Left kidney (tissue), 2 donors: ENCODE results near the gene FTL. TPM values are rescaled to one million over a fixed set of nuclear protein-coding genes. Genes with fewer than 3 reads are reported as not detected.

Experiments used
- DNase-seq: peaks from one replicate; pipeline ENCODE4 v3.0.0-alpha.2; 2013
- polyA plus RNA-seq: library from polyadenylated mRNA; unstranded; fragments of 120-200 nt; gene quantifications from one replicate; pipeline ENCODE4 v1.2.1, GENCODE V29; 2013; ENCODE audit not compliant: insufficient read length

FTL gene
- polyA plus RNA-seq, 1 donor: 2,202 TPM

DNA sequence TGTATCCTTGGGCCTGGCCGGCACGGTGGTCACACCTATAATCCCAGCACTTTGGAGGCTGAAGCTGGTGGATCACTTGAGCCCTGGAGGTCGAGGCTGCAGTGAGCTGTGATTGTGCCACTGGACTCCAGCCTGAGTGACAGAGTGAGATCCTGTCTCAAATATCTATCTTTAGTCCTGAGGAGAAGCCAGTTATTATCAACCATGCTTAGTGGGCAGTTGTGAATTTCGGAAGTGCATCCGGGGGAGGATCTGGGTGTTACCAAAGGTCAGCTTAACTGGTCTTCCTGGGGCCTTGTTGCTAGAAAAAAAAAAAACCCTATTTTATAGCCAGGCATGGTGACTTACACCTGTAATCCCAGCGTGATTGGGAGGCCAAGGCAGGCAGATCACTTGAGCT, 22.0 kb upstream of the FTL start:
- no peak for DNase-seq

DNA sequence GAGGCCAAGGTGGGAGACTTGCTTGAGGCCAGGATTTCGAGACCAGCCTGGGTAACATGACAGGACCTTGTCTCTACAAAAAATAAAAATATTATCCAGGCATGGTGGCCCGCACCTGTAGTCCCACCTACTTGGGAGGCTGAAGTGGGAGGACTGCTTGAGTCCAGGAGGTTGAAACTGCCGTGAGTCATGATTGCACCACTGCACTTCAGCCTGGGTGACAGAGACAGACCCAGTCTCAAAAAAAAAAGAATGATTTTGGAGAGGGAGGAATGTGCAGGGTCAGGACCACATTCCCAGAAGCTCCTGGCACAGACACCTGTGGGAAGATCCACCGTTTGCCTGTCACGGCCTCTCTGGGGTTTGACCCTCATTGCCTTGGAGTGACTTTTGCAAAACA, 19.7 kb upstream of the FTL start:
- no peak for DNase-seq

DNA sequence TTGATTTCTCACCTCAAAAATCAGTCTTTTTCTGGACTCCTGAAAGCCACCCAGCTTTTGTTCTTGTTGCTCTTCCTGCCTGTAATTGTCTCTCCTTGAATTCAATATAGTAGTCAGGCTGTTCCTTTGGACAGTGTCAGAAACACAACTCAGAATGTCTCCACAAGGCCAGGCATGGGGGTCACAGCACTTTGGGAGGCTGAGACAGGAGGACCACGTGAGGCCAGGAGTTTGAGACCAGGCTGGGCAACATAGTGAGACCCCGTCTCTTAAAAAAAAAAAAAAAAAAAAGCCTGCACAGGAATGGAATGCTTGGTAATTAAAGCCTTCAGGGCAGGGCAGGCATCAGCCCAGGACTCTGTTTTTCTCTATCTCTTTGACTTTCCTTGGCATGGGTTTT, 19.3 kb upstream of the FTL start:
- no peak for DNase-seq

- DNase-seq: no peak
These were observed 18.4 kb upstream of the FTL start for GRCh38 chr19:48946463-48947257.

GRCh38 chr19:48947258-48947542, 17.9 kb upstream of the FTL start:
- DNase-seq: no peak

- no peak for DNase-seq
These were observed 14.9 kb upstream of the FTL start for GRCh38 chr19:48950159-48950558.

DNA sequence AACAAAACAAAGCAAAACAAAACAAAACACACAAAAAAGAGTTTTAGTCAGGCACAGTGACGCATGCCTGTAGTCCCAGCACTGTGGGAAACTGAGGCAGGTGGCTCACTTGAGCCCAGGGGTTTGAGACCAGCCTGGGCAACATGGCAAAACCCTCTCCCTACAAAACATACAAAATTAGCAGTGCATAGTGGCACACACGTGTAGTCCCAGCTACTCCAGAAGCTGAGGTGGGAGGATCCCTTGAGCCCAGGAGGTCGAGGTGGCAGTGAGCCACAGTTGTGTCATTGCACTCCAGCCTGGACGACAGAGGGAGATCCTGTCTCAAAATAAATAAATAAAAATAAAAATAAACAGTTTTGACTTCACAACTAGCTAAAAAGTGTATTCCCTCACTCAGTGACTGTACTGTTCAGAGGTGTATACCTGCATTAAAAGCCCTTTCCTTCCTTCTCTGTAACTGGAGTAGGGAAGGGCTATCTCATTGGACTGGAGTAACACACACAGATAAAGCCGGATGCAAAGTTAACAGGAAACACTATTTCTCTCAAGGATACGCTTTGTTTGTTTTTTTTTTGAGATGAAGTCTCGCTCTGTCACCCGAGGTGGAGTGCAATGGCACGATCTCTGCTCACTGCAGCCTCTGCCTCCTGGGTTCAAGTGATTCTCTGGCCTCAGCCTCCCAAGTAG, 14.1 kb upstream of the FTL start:
- no peak for DNase-seq

DNA sequence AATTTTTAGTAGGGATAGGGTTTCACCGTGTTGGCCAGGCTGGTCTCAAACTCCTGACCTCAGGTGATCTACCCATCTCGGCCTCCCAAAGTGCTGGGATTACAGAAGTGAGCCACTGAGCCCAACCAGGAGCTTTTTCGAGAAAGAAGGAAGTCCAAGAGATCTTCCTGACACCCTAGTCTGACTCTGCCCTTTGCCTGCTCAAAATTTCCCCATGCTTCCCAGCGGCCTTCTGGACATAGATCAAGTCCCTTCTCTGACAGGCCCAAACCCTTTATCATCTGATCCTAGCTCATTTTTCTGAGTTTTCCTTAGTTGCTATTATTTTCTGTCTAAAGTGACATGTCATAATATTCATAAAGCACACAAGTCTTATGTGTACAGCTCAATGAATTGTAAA, 12.0 kb upstream of the FTL start:
- no peak for DNase-seq

- no peak for DNase-seq
These were observed 11.0 kb upstream of the FTL start for GRCh38 chr19:48953990-48954594.

DNA sequence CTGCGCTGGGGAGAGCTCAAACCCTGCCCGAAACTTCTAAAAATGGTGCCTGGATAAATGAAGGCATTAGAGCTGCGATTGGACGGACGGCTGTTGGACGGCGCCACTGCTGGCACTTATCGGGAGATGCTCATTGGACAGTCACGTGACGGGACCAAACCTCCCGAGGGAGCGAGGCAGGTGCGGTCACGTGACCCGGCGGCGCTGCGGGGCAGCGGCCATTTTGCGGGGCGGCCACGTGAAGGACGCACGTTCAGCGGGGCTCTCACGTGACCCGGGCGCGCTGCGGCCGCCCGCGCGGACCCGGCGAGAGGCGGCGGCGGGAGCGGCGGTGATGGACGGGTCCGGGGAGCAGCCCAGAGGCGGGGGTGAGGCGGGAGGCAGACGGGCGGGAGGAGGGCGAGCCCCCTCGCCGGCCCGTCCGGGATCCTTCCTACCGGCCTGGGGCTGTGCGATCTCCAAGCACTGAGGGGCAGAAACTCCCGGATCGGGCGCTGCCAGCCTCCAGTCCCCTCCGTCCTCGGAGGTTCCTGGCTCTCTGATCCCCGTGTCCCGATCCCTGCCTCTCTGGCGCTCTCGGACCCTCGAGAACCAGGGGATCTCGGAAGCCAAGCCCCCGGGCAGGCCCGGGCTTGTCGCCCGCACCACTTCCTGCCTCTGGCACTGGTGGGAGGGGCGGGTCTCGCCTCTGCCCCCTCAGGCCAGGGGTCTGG, 10.4 kb upstream of the FTL start, which contains the start of gene BAX:
Gene BAX (plus strand): TSS at position 281 of the 713 bp plus-strand sequence. CDS start 54 bp downstream, at position 335.
- DNase-seq: peak; percentile 93

- DNase-seq: no peak
These were observed 9.7 kb upstream of the FTL start for GRCh38 chr19:48955308-48955958.

- no peak for DNase-seq
These were observed 7.1 kb upstream of the FTL start for GRCh38 chr19:48958006-48958405.

DNA sequence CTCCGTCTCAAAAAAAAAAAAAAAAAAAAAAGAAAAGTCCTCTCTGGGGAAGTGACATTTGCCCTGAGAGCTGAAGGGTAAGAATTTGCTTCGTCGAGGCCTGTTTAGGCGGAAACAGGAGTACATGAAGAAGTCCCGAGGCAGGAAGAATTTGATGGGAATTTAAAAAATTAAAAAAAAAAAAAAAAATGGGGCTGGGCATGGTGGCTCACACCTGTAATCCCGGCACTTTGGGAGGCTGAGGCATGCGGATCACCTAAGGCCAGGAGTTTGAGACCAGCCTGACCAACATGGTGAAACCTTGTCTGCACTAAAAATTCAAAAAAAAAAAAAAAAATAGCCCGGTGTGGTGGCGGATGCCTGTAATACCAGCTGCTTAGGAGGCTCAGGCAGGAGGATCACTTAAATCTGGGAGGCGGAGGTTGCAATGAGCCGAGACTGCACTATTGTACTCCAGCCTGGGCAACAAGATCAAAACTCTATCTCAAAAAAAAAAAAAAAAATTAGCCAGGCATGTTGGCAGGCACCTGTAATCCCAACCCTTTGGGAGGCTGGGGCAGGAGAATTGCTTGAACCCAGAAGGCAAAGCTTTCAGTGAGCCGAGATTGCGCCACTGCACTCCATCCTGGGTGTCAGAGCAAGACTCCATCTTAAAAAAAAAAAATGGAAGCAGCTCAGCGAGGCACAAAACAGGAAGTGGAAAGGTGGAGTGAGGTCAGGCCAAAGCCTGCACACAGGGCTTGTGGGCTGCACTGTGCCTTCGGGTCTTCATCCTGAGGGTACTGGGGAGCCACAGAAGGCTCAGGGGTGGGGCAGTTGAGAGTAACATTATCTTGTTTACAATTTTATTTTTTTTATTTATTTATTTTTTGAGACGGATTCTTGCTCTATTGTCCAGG, 5.5 kb upstream of the FTL start:
- DNase-seq: no peak

DNA sequence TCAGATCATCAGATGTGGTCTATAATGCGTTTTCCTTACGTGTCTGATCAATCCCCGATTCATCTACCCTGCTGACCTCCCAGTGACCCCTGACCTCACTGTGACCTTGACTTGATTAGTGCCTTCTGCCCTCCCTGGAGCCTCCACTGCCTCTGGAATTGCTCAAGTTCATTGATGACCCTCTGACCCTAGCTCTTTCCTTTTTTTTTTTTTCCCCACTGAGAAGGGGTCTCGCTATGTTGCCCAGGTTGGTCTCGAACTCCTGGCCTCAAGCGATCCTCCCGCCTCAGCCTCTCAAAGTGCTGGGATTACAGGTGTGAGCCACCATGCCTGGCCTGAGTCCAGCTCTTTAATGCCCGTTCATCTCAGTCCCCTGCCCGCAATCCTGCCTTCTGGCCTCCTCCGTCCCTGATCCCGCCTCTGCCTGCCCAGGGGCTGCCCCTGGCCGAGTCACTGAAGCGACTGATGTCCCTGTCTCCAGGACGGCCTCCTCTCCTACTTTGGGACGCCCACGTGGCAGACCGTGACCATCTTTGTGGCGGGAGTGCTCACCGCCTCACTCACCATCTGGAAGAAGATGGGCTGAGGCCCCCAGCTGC, 4.0 kb upstream of the FTL start:
- no peak for DNase-seq

- DNase-seq: no peak
These were observed 3.5 kb upstream of the FTL start for GRCh38 chr19:48961673-48962028.

DNA sequence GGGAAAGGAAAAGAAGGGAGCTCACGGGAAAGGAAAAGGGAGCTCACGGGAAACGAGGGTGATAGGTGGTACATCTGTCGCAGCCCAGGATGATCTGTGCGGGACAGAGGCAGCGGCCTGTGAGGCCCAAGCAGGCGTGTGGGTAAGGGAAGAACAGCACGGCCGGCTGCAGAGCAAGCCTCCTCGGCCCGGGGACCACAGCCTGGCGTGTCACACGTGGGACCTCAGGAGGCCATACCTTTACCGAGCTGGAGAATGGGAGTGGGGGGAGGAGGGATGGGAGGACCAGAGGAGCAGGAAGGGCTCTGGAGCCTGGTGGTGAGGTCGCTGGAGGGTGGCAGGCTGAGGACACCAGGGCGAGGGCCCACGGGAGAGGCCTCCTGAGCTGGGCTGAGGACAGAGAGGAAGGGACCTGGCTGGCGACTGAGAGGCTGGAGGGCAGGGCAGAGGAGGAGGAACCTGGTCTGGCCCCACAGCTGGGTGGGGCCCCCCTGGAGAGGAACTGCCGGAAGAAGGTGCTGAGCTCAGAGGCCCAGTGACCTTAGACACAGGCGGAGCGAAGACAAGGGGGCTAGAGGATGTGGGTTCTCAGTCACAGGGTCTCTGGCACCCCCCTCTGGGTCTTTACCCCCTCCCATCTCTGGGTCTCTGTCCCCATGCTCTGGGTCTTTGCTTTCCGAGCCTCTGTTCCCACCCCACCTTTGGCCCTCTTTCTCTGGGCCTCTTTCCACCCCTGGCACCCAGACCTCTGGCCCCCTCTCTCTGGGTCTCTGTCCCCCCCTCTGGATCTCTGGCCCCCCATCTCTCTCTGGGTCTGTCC, 2.9 kb upstream of the FTL start:
- DNase-seq: no peak

DNA sequence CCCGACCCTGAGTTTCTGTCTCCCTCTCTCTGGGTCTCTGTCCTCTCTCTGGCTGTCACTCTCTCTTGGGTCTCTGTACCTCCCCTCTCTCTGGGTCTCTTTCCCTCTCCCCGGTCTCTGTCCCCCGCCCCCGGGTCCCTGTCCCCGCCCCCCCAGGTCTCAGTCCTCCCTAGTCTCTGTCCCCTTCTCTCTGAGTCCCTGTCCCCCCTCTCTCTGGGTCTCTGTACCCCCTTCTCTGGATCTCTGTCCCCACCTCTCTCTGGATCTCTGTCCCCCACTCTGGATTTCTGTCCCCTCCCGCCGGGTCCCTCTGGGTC, 2.3 kb upstream of the FTL start:
- no peak for DNase-seq

DNA sequence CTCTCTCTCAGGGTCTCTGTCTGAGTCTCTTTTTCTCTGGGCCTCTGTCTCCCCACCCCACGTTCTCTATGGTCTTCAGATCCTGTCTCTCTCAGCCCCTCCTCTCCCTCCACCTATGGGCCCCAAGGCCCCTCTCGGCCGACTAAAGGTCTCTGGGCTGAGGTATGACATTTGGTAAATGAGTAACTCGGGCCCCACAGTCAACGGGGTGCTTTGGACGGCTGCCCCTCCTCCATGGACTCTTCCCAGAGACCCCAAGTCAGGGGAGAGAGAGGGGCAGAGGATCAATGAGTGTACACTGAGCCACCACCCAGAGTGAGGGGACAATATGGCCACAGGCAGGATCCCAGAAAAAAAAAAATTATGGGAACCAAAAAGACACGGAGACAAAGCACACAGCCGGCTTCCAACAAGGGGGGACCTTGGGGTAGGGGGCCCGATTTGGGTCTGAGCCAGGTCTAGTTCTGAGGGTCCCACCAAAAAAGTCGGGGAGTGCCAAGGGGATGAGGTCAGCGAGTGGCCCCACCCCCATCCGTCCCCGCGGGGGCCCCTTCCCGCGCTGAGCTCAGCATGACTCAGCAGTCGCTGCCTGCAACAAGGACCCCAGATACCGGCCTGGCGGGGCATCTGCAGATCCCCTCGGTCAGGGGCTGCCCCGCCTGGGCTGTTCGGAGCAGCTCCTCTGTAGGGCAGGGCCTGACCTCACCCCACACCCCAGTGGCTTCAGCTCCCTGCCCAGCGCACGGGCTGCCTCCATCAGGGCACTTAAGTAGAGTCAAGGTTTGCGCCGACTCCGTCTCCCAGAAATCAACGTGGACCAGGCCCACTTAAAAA, 1.5 kb upstream of the FTL start:
- DNase-seq: peak; percentile 51
